AG04449 (cell line): ENCODE measurements around the gene RIT1.

Experiments used
- CTCF ChIA-PET: fragments of 350-600 bp; formaldehyde crosslinking; extraction: SDS; loops from one replicate; lab custom pipeline; 2021; ENCODE audit warnings: antibody characterized with exemption; lab: Yijun Ruan, JAX
- POLR2A ChIA-PET: fragments of 400-600, 350-600 bp; formaldehyde crosslinking; extraction: SDS; loops from one replicate; lab custom pipeline; 2020; ENCODE audit warnings: antibody characterized with exemption, inconsistent platforms; lab: Yijun Ruan, JAX
- DNase-seq: peaks from one replicate; pipeline ENCODE4 v3.0.0-alpha.2; 2010; ENCODE audit warnings: low read depth, low spot score
- H3K4me3 ChIP-seq: 2 replicates; pipeline ENCODE4 v1.5.1; 2011; ENCODE audit warnings: low read depth, mild to moderate bottlenecking, control low read depth, low read length
- TF ChIP-seq, protein P1 (sequence below): IDR thresholded peaks from one replicate; pipeline ENCODE4 v1.5.1; 2011; ENCODE audit warnings: mild to moderate bottlenecking, moderate library complexity, low read length, control low read depth, inconsistent platforms; ENCODE audit not compliant: insufficient read depth; ENCODE audit errors: missing control alignments

RIT1 gene

GRCh38 chr1:155856257-155856974 lies 54.7 kb downstream of the RIT1 start:
- H3K4me3 ChIP-seq = peak overlapping the region; percentile 99
- DNase-seq = no peak
- ChIA-PET POLR2A (interaction anchor here (0.5 to 0.9 kb wide), 2 partner anchors 25 to 54 kb away, joined by 4 to 6 read pairs; partner anchors contain the start of gene RIT1), CTCF (interaction anchor here (0.9 to 1.0 kb wide), 3 partner anchors 8 to 27 kb away, joined by 3 read pairs; no protein-coding TSS in a partner anchor)
- TF ChIP-seq, protein P1, sequence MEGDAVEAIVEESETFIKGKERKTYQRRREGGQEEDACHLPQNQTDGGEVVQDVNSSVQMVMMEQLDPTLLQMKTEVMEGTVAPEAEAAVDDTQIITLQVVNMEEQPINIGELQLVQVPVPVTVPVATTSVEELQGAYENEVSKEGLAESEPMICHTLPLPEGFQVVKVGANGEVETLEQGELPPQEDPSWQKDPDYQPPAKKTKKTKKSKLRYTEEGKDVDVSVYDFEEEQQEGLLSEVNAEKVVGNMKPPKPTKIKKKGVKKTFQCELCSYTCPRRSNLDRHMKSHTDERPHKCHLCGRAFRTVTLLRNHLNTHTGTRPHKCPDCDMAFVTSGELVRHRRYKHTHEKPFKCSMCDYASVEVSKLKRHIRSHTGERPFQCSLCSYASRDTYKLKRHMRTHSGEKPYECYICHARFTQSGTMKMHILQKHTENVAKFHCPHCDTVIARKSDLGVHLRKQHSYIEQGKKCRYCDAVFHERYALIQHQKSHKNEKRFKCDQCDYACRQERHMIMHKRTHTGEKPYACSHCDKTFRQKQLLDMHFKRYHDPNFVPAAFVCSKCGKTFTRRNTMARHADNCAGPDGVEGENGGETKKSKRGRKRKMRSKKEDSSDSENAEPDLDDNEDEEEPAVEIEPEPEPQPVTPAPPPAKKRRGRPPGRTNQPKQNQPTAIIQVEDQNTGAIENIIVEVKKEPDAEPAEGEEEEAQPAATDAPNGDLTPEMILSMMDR = no peak

GRCh38 chr1:155850345-155850744 lies 60.8 kb downstream of the RIT1 start:
- ChIA-PET POLR2A (interaction anchor here (0.7 kb wide), 1 partner anchor 151 kb away, joined by 3 read pairs; no protein-coding TSS in a partner anchor), CTCF (no interaction called here)
- DNase-seq = no peak
- TF ChIP-seq, protein P1 = no peak
- H3K4me3 ChIP-seq = no peak overlapping the region

GRCh38 chr1:155847823-155848529 lies 63.2 kb downstream of the RIT1 start:
- DNase-seq = no peak
- ChIA-PET CTCF (interaction anchor here (1.2 to 1.3 kb wide), 2 partner anchors 9 to 12 kb away, joined by 3 read pairs; partner anchors contain the start of gene SYT11), POLR2A (no interaction called here)
- TF ChIP-seq, protein P1 = no peak
- no peak overlapping the region for H3K4me3 ChIP-seq
